RWPE1 (cell line): ENCODE results near the gene UVRAG.

Experiments
- CTCF ChIA-PET: fragments of 350-600 bp; sonication (Branson Sonifier 250); formaldehyde crosslinking; extraction: SDS; loops from one replicate; lab custom pipeline; 2021; lab: Yijun Ruan, JAX
- POLR2A ChIA-PET: fragments of 400-600 bp; formaldehyde crosslinking; extraction: SDS; loops from one replicate; lab custom pipeline; 2020; ENCODE audit warnings: antibody characterized with exemption; ENCODE audit not compliant: low non-redundant PET; lab: Yijun Ruan, JAX
- DNase-seq: peaks from one replicate; pipeline ENCODE4 v3.0.0; 2012; ENCODE audit warnings: low spot score
- H3K27ac ChIP-seq: fragments of 450-650 bp; 2 replicates; pipeline ENCODE4 v1.5.1; 2017
- TF ChIP-seq, protein P1 (sequence below): fragments of 450-650 bp; conservative IDR thresholded peaks from 2 replicates; pipeline ENCODE4 v1.5.1; 2017; ENCODE audit warnings: low read depth, mild to moderate bottlenecking

The UVRAG gene

DNA sequence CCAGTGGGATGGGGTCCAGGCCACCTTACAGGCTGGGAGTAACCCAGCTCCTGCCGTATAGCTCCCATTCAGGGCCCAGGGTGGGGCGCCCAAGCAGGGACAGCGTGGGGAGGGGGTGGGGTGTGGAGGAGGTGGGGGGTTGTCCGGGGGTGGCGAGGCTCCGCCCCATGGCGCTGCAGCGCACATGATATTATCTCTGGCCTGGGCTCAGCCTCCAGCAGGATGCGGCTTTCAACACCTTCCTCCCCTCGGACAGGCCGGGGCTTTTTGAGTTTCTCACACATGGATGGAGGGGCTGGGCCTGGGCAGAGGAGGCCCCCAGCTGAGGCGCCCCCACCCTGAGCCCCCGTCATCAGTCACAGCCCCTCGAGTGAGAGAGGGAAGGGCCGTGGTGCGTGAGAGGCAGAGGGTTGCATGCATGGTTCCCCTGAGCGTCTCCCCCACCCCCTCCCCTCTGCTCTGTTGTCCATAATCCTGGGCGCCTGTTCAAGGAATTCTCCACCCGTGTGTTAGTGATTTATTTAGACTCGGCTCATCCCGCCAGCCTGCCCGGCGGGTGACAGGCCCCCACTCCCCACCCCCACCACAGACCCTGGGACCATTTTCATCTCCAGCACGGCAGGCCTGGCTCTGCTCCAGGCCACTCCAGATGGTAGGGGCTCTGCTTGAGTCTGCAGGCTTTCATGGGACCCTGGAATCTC is 346.4 kb downstream of the UVRAG start:
- TF ChIP-seq, protein P1, sequence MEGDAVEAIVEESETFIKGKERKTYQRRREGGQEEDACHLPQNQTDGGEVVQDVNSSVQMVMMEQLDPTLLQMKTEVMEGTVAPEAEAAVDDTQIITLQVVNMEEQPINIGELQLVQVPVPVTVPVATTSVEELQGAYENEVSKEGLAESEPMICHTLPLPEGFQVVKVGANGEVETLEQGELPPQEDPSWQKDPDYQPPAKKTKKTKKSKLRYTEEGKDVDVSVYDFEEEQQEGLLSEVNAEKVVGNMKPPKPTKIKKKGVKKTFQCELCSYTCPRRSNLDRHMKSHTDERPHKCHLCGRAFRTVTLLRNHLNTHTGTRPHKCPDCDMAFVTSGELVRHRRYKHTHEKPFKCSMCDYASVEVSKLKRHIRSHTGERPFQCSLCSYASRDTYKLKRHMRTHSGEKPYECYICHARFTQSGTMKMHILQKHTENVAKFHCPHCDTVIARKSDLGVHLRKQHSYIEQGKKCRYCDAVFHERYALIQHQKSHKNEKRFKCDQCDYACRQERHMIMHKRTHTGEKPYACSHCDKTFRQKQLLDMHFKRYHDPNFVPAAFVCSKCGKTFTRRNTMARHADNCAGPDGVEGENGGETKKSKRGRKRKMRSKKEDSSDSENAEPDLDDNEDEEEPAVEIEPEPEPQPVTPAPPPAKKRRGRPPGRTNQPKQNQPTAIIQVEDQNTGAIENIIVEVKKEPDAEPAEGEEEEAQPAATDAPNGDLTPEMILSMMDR, result no peak
- DNase-seq, result no peak
- CTCF ChIA-PET, result interaction anchor here (0.6 to 1.7 kb wide), 2 partner anchors 9 to 341 kb away, joined by 4 read pairs; no protein-coding TSS in a partner anchor
- POLR2A ChIA-PET, result no interaction called here
- H3K27ac ChIP-seq, result no peak overlapping the region

DNA sequence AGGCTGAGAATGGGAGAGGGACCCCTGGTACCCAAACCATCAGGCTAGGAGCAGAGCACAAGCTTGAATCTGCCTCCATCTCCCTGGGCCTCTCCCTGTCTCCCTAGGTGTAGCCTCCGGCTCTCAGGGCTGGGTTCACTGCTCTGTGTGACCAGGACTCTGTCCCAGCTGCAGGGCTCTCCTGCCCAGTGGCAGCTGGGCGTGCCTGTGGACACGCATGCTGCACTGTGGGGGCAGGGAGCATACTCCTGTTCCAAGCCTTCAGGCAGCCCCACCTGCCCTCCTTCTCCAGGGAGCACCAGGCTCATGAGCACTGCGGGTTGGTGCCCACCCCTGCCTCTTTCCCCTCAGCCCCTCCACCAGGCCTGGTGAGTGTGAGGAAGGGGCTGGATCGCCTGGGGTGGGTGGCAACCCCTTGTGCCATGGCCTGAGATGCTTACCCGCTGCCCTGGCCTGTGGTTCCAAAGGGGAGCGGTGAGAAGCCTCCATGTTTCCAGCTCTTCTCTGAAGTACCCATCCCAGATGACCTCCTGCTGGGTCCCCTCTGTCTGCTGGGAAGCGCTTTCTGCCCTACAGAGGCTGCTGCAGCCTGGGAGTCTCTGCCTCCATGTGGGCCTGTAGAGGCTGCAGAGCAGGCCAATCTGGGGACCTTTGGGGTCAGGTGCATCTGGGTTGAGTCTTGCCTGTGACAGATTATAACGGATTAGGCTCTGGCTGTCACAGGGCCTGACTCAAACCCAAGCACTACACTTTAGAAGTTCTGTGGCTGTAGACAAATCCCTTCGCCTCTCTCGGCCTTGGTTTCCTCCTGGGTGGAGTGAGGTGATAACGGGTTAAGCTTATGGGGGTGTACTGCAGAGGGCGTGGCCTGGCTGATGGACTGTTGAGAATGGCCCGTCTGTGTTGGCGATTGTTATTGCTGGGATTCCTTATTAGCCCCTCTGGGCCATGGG is 347.6 kb downstream of the UVRAG start:
- POLR2A ChIA-PET, result no interaction called here
- CTCF ChIA-PET, result interaction anchor here (1.7 kb wide), 1 partner anchor 10 kb away, joined by 4 read pairs; no protein-coding TSS in a partner anchor
- no peak overlapping the region for H3K27ac ChIP-seq
- TF ChIP-seq, protein P1, result no peak
- no peak for DNase-seq

DNA sequence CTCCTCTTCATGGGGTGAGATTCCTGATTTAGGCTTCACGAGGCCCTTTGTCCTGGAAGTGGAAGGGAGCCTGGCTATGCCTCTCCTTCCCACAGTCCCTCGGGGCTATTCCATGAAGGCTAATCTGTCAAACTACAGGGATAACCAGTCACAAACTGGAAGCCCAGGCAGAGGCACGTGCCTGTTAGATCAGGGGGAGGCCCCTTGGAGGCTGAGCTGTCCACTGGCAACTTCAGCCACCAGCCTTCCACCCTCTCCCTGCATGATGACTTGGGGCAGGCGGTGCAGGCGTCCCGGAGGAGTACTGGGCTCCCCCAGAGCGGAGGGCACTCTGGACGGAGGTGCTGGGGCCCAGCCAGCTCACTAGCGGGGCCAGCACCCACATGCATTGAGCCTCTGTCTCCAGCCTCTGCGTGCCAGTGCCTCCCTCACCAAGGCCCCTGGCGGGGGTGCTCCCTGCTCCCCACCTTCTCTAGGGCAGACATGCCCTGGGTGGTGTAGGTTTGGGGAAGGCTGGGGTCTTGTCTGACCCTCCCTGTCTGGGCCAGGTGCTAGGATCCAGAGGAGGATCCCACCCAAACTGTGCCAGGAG is 348.4 kb downstream of the UVRAG start:
- ChIA-PET POLR2A (no interaction called here), CTCF (interaction anchor here (0.7 to 1.7 kb wide), 2 partner anchors 11 to 928 kb away, joined by 3 to 4 read pairs; no protein-coding TSS in a partner anchor)
- TF ChIP-seq, protein P1, result no peak
- DNase-seq, result no peak
- H3K27ac ChIP-seq, result no peak overlapping the region

GRCh38 chr11:76164081-76164480 is 349.1 kb downstream of the UVRAG start:
- DNase-seq, result no peak
- H3K27ac ChIP-seq, result no peak overlapping the region
- POLR2A ChIA-PET, result no interaction called here
- TF ChIP-seq, protein P1, result no peak
- CTCF ChIA-PET, result interaction anchor here (0.7 kb wide), 1 partner anchor 927 kb away, joined by 3 read pairs; no protein-coding TSS in a partner anchor

DNA sequence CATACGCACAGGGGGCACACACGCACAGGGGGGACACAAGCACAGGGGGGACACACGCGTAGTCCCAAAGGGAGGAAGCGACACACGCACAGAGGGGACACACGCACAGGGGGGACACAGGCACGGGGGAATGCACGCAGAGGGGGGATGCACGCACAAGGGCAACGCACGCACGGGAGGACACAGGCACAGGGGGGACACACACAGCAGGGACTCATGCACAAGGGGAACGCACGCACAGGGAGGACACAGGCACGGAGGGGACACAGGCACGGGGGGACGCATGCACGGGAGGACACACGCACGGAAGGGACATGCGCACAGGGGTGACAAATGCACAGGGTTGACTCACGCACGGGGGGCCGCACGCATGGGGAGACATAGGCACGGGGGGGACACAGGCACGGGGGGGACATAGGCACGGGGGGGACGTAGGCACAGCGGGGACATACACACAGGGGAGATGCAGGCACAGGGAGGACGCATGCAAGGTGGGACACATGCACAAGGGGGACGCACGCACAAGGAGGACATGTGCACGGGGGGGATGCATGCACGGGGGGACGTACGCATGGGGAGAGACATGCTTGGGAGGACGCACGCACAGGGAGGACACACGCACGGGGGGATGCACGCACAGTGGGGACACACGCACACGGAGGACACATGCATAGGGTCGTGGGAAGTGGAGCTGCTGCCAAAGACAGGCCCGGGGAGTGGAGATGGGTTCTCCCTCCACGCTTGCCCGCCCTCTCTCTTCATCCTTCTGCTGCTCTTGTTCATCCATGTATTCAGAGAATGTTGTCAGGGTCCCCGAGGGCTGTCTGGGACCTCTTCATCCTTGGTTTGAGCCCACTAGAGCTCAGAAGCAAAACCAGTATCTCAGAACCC is 350.1 kb downstream of the UVRAG start:
- DNase-seq, result no peak
- POLR2A ChIA-PET, result no interaction called here
- TF ChIP-seq, protein P1, result no peak

More for the DNA sequence above, 350.1 kb downstream of the UVRAG start:
- no peak overlapping the region for H3K27ac ChIP-seq
- CTCF ChIA-PET, result no interaction called here
